GM08714 (cell line): ENCODE measurements around the gene MRPL51.
"Not testable (repeated sequence)": the region's sequence is repeated elsewhere in the genome, so short reads cannot be mapped to it uniquely, and the experiment has no call there.

Source experiments
- H3K4me3 ChIP-seq: fragments of 200-500 bp; sonication (Bioruptor generic); 2 replicates; pipeline ENCODE4 v1.5.1; 2014; ENCODE audit warnings: mild to moderate bottlenecking, low read length, inconsistent platforms
- ZNF274 ChIP-seq: IDR thresholded peaks from 2 replicates; pipeline ENCODE4 v1.6.1; 2012; ENCODE audit warnings: mild to moderate bottlenecking, low read depth, low read length

The MRPL51 gene

GRCh38 chr12:6476489-6476888 is 16.6 kb downstream of the MRPL51 start:
- no peak overlapping the region for H3K4me3 ChIP-seq
- no peak for TF ChIP-seq ZNF274

GRCh38 chr12:6475233-6475975 is 17.7 kb downstream of the MRPL51 start:
- H3K4me3 ChIP-seq, result not testable (repeated sequence)

- no peak for TF ChIP-seq ZNF274
- no peak overlapping the region for H3K4me3 ChIP-seq
These were observed 20.6 kb downstream of the MRPL51 start for GRCh38 chr12:6472491-6472890.

GRCh38 chr12:6471989-6472360 is 21.1 kb downstream of the MRPL51 start:
- no peak overlapping the region for H3K4me3 ChIP-seq
- TF ChIP-seq ZNF274, result no peak

GRCh38 chr12:6470375-6471163 is 22.5 kb downstream of the MRPL51 start, which contains the start of gene VAMP1:
VAMP1 (minus strand) TSS chr12:6470677; CDS start chr12:6470531, 146 bp downstream.
- no peak for TF ChIP-seq ZNF274
- H3K4me3 ChIP-seq, result peak within 1 kb of the TSS; percentile 70

- no peak for TF ChIP-seq ZNF274
- peak overlapping the region; percentile 70 for H3K4me3 ChIP-seq
These were observed 23.3 kb downstream of the MRPL51 start for GRCh38 chr12:6469609-6470374.

- no peak for TF ChIP-seq ZNF274
- peak overlapping the region; percentile 70 for H3K4me3 ChIP-seq
These were observed 24.0 kb downstream of the MRPL51 start for GRCh38 chr12:6469092-6469491.

GRCh38 chr12:6468283-6468575 is 24.8 kb downstream of the MRPL51 start:
- no peak overlapping the region for H3K4me3 ChIP-seq
- no peak for TF ChIP-seq ZNF274

- H3K4me3 ChIP-seq, result not testable (repeated sequence)
These were observed 25.3 kb downstream of the MRPL51 start for GRCh38 chr12:6467571-6468282.

- H3K4me3 ChIP-seq, result not testable (repeated sequence)
These were observed 26.3 kb downstream of the MRPL51 start for GRCh38 chr12:6466751-6467150.

GRCh38 chr12:6466184-6466573 is 26.9 kb downstream of the MRPL51 start:
- H3K4me3 ChIP-seq, result no peak overlapping the region
- no peak for TF ChIP-seq ZNF274

- TF ChIP-seq ZNF274, result no peak
- no peak overlapping the region for H3K4me3 ChIP-seq
These were observed 27.4 kb downstream of the MRPL51 start for GRCh38 chr12:6465467-6466183.

GRCh38 chr12:6464531-6464930 is 28.5 kb downstream of the MRPL51 start:
- TF ChIP-seq ZNF274, result no peak
- no peak overlapping the region for H3K4me3 ChIP-seq

- no peak for TF ChIP-seq ZNF274
- no peak overlapping the region for H3K4me3 ChIP-seq
These were observed 29.2 kb downstream of the MRPL51 start for GRCh38 chr12:6463858-6464257.
